CD4-positive, alpha-beta T cell treated with Interleukin-15 for 4 hours (primary cell): ENCODE measurements around the gene PCDHGA8.

Experiments used
- DNase-seq: peaks from one replicate; pipeline ENCODE4 v3.0.0-alpha.2; 2020; ENCODE audit warnings: low spot score

The PCDHGA8 gene

DNA sequence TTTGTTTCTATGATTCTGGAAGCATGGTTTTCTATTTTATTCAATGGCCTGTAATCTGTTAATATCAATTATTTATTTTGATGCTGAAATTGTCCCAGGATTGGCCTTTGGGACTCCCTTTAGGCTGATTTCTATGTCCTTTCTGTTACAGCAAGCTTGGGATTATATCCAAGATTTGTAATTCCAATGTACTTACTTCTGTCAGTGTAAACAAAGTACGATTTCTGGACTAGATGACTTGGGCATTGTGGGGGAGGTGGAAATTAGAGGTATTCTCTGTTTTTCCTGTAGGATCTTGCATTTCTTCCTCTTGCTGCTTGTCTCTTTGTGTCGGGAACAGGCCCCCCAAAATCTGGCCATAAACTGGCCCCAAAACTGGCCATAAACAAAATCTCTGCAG, 41.6 kb downstream of the PCDHGA8 start:
- DNase-seq = no peak

DNA sequence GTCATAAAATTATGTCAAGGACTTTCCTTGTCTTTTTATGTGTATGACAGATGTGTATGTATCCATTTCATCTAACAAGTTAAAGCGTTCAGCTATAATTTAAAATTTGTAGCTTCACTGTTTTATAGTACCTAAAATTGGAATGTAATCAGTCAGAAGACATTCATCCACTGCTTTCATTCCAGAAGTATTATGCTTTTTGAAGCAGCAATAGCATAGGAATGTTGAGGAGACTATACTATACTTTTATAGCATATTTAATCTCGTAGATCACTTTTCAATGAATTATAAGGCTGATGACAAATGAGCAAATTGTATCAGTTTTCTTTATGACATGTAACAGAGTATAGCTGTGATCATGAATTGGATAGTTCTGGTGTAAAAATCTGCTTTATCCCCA, 44.8 kb downstream of the PCDHGA8 start:
- no peak for DNase-seq

DNA sequence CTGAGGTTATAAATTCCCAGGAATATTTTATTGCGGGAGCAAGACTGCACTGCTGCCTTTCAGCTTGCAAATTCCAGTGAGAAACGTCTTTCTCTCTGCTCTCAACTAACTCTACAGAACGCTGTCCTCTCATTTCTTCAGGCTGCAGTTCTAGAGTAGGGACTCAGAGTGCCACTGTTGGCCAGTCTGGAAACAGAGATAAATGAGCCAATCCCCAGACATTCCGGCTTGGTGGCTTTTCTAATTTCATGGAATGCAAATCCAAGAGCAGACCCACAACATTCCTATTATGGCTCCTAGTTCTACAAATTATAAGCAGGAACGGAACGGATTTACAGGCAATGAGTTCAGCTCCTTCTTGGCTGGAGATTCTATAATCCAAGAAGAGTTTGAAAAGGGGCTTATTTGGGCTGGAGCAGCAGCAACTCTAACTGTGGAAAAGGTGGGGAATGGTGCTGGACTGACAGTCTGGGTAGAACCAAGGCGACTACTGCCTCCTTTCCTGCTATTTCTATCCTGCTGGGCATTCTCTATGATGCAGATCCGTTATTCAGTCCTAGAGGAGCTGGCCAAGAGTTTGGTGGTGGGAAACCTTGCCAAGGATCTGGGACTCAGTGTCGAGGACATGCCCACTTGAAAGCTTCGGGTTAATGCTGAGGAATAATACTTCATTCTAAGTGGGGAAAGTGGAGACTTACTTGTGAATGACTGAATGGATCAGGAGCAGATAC, 47.1 kb downstream of the PCDHGA8 start:
- DNase-seq = no peak

DNA sequence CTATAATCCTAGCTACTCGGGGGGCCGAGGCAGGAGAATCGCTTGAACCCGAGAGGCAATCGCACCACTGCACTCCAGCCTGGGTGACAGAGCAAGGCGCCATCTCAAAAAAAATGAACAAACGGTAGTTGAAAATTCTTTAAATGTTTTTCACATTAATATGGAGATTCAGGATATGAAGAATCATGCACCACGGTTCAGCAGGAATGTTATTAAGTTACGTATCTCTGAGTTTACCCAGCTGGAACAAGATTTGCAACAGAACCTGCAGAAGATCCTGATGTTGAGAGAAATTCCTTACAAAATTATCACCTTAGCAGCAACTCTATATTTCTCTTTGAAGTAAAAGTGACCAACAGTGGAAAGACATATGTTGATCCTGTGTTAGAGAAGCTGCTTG, 47.9 kb downstream of the PCDHGA8 start:
- DNase-seq = no peak

DNA sequence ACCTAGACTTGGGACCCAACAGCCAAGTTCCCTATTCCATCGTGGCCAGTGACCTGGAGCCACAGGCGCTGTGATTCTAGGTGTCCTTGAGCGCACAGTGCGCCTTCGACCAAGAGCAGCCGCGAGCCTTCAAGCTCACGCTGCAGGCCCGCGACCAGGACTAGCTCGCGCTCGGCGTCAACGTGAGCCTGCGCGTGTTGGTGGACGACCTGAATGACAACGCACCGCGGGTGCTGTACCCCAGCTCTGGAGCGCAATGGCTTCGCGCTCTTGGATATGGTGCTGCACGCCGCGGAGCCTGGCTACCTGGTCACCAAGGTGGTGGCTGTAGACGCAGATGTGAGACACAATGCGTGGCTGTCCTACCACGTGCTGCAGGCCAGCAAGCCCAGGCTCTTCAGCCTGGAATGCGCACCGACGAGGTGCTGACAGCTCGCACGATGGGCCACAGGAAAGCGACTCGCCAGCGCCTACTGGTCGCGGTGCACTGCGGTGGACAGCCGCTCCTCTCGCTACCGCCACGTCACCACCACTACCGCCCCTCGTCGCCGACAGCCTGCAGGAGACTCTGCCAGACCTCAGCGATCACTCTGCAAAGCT, 49.2 kb downstream of the PCDHGA8 start:
- no peak for DNase-seq
